ENCODE measurements around the gene MARVELD3. TPM values are rescaled to one million over a fixed set of nuclear protein-coding genes. Genes with fewer than 3 reads are reported as not detected.
A peak's percentile ranks its signal among the peaks of the same experiment; 100 is the strongest.

The MARVELD3 gene
- total and polyA plus RNA-seq, 2 experiments from 2014 or later: 0.51 TPM; not detected in 1

- Histone ChIP-seq H3K9me3 (ENCODE audit: low read depth) (no peaks in the 10 kb centered on the region), H3K27ac (no peak overlapping the region), H3K4me3 (no peak overlapping the region), H3K4me1 (ENCODE audit: low read depth) (no peaks in the 10 kb centered on the region), H3K27me3 (no peaks in the 10 kb centered on the region), H3K36me3 (peaks cover 37% of the 10 kb centered on the region)
- TF ChIP-seq CTCF (IDR thresholded peaks at IDR 0.05; ENCODE audit: low read depth, low read length): no peak
- DNase-seq (ENCODE audit: low read depth in 1 of 2, low spot score in 1 of 2): no peak
These were observed 32.8 kb downstream of the MARVELD3 start for GRCh38 chr16:71658771-71659170.

- Histone ChIP-seq H3K4me1 (ENCODE audit: low read depth) (no peaks in the 10 kb centered on the region), H3K27me3 (no peaks in the 10 kb centered on the region), H3K4me3 (no peak overlapping the region), H3K36me3 (peaks cover 37% of the 10 kb centered on the region), H3K9me3 (ENCODE audit: low read depth) (no peaks in the 10 kb centered on the region), H3K27ac (no peak overlapping the region)
- DNase-seq (ENCODE audit: low read depth in 1 of 2, low spot score in 1 of 2): no peak
- TF ChIP-seq CTCF (IDR thresholded peaks at IDR 0.05; ENCODE audit: low read depth, low read length): no peak
These were observed 33.5 kb downstream of the MARVELD3 start for GRCh38 chr16:71659471-71659870.

- H3K27ac ChIP-seq: no peak overlapping the region
- H3K4me3 ChIP-seq: no peak overlapping the region
- H3K9me3 ChIP-seq (ENCODE audit: low read depth): no peaks in the 10 kb centered on the region
- peaks cover 36% of the 10 kb centered on the region for H3K36me3 ChIP-seq
- no peak for DNase-seq (ENCODE audit: low read depth in 1 of 2, low spot score in 1 of 2)
- no peaks in the 10 kb centered on the region for H3K27me3 ChIP-seq
- H3K4me1 ChIP-seq (ENCODE audit: low read depth): no peaks in the 10 kb centered on the region
- no peak for TF ChIP-seq CTCF (IDR thresholded peaks at IDR 0.05; ENCODE audit: low read depth, low read length)
These were observed 40.3 kb downstream of the MARVELD3 start for GRCh38 chr16:71666264-71666663.

GRCh38 chr16:71666928-71667707, 41.1 kb downstream of the MARVELD3 start:
- Histone ChIP-seq H3K27me3 (no peaks in the 10 kb centered on the region), H3K27ac (no peak overlapping the region), H3K36me3 (peaks cover 36% of the 10 kb centered on the region), H3K4me3 (no peak overlapping the region), H3K4me1 (ENCODE audit: low read depth) (no peaks in the 10 kb centered on the region), H3K9me3 (ENCODE audit: low read depth) (no peaks in the 10 kb centered on the region)
- DNase-seq (ENCODE audit: low read depth in 1 of 2, low spot score in 1 of 2): no peak
- no peak for TF ChIP-seq CTCF (IDR thresholded peaks at IDR 0.05; ENCODE audit: low read depth, low read length)

- Histone ChIP-seq H3K27ac (no peak overlapping the region), H3K4me3 (no peak overlapping the region), H3K27me3 (no peaks in the 10 kb centered on the region), H3K4me1 (ENCODE audit: low read depth) (no peaks in the 10 kb centered on the region), H3K9me3 (ENCODE audit: low read depth) (no peaks in the 10 kb centered on the region), H3K36me3 (peaks cover 28% of the 10 kb centered on the region)
- no peak for TF ChIP-seq CTCF (IDR thresholded peaks at IDR 0.05; ENCODE audit: low read depth, low read length)
- peak in 1 of 2 donors; percentile 2 for DNase-seq (ENCODE audit: low read depth in 1 of 2, low spot score in 1 of 2)
These were observed 44.0 kb downstream of the MARVELD3 start for GRCh38 chr16:71669926-71670536.

Data from cardiac muscle cell (in vitro differentiated cells and primary cell).